ENCODE measurements around the gene SLC25A26. TPM values are rescaled to one million over a fixed set of nuclear protein-coding genes. Genes with fewer than 3 reads are reported as not detected.

SLC25A26 gene
- total and polyA plus RNA-seq, 2 of the 13 experiments (the other 11 are each of a cell fraction or from before 2014, with no cell fraction given), result 23.1 to 32.7 TPM

- CTCF ChIA-PET (ENCODE audit: low intra/inter-chr PET ratio, low total read pairs), result no interaction called here
- Histone ChIP-seq H3K9me3 (ENCODE audit: low read length) (no peaks in the 10 kb centered on the region), H3K4me2 (ENCODE audit: low read depth, low read length) (no peak overlapping the region), H3K27ac (ENCODE audit: extremely low read length, insufficient read depth, low read length) (no peak overlapping the region), H3K4me3 (replicated peaks in 1 of 3; ENCODE audit: insufficient read depth in 1 of 3, low read depth in 2 of 3, low read length in 3 of 3) (no peak overlapping the region), H3K4me1 (ENCODE audit: insufficient read depth, low read length) (peaks cover 9% of the 10 kb centered on the region; the same call in 1 of the 2 replicates), H3K9ac (ENCODE audit: insufficient read depth, low read depth, low read length) (no peak overlapping the region), H3K79me2 (ENCODE audit: insufficient read depth, low read length) (no peaks in the 10 kb centered on the region), H3K36me3 (replicated peaks in 1 of 2; ENCODE audit: control insufficient read depth in 1 of 2, insufficient read depth in 2 of 2, low read length in 2 of 2) (no peaks in the 10 kb centered on the region), H4K20me1 (ENCODE audit: insufficient read depth, low read length) (no peaks in the 10 kb centered on the region), H2AFZ (ENCODE audit: low read length) (no peak overlapping the region), H3K27me3 (ENCODE audit: control insufficient read depth in 1 of 2, insufficient read depth in 2 of 2, low read length in 2 of 2) (no peaks in the 10 kb centered on the region)
- 47% methylated on average over 7 of the region's 7 CpGs for WGBS (ENCODE audit: low lambda C conversion rate)
- no peak for ATAC-seq
- in situ Hi-C loops (cut with HindIII; ENCODE audit: extremely low pct_ligation_motif_present, low pct_unique_long_range_greater_than_20kb) (no loop called here), intact Hi-C loops (cut with micrococcal nuclease; ENCODE audit: unreplicated experiment) (no loop called here)
- no peak for FAIRE-seq
- POLR2A ChIA-PET, result no interaction called here
- no TSS peak for BruUV-seq (replicated peaks)
- no peak for DNase-seq (ENCODE audit: low spot score)
- TF ChIP-seq ZNF512B (CRISPR knock-in tag; IDR thresholded peaks at IDR 0.05; ENCODE audit: borderline replicate concordance) (no peak), ZNF142 (CRISPR knock-in tag; IDR thresholded peaks at IDR 0.05) (no peak), ZSCAN22 (CRISPR knock-in tag; IDR thresholded peaks at IDR 0.05) (no peak), FOXP1 (IDR thresholded peaks at IDR 0.05) (no peak), FOXP1 (CRISPR knock-in tag; IDR thresholded peaks at IDR 0.05) (no peak), ZNF44 (CRISPR knock-in tag; IDR thresholded peaks at IDR 0.05) (no peak), DPF2 (CRISPR knock-in tag; IDR thresholded peaks at IDR 0.05; ENCODE audit: borderline replicate concordance, low read depth) (no peak), ZNF704 (CRISPR knock-in tag; IDR thresholded peaks at IDR 0.05; ENCODE audit: borderline replicate concordance) (no peak), PLRG1 (conservative IDR thresholded peaks at IDR 0.05) (no peak), ARNT (IDR thresholded peaks at IDR 0.05) (no peak), FOXM1 (CRISPR knock-in tag; IDR thresholded peaks at IDR 0.05) (no peak)
- TF ChIP-seq, protein P1, sequence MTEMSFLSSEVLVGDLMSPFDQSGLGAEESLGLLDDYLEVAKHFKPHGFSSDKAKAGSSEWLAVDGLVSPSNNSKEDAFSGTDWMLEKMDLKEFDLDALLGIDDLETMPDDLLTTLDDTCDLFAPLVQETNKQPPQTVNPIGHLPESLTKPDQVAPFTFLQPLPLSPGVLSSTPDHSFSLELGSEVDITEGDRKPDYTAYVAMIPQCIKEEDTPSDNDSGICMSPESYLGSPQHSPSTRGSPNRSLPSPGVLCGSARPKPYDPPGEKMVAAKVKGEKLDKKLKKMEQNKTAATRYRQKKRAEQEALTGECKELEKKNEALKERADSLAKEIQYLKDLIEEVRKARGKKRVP (CRISPR knock-in tag; IDR thresholded peaks at IDR 0.05), result no peak
- TF ChIP-seq, protein P2, sequence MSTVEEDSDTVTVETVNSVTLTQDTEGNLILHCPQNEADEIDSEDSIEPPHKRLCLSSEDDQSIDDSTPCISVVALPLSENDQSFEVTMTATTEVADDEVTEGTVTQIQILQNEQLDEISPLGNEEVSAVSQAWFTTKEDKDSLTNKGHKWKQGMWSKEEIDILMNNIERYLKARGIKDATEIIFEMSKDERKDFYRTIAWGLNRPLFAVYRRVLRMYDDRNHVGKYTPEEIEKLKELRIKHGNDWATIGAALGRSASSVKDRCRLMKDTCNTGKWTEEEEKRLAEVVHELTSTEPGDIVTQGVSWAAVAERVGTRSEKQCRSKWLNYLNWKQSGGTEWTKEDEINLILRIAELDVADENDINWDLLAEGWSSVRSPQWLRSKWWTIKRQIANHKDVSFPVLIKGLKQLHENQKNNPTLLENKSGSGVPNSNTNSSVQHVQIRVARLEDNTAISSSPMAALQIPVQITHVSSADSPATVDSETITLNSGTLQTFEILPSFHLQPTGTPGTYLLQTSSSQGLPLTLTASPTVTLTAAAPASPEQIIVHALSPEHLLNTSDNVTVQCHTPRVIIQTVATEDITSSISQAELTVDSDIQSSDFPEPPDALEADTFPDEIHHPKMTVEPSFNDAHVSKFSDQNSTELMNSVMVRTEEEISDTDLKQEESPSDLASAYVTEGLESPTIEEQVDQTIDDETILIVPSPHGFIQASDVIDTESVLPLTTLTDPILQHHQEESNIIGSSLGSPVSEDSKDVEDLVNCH (CRISPR knock-in tag; IDR thresholded peaks at IDR 0.05), result no peak
These were observed 14.0 kb upstream of the SLC25A26 start for GRCh38 chr3:66206806-66207205.
